Activated CD4-positive, alpha-beta T cell treated with anti-CD3 and anti-CD28 coated beads, Interleukin-2, amount 50 U/mL, for 24 hours (primary cell): ENCODE results near the gene HACD2.

ENCODE experiments used
- DNase-seq, 2 donors: peaks; one replicate each; pipeline ENCODE4 v3.0.0-alpha.2; 2020; ENCODE audit warnings: low read depth in 1 of 2, low spot score in 1 of 2

The HACD2 gene

DNA sequence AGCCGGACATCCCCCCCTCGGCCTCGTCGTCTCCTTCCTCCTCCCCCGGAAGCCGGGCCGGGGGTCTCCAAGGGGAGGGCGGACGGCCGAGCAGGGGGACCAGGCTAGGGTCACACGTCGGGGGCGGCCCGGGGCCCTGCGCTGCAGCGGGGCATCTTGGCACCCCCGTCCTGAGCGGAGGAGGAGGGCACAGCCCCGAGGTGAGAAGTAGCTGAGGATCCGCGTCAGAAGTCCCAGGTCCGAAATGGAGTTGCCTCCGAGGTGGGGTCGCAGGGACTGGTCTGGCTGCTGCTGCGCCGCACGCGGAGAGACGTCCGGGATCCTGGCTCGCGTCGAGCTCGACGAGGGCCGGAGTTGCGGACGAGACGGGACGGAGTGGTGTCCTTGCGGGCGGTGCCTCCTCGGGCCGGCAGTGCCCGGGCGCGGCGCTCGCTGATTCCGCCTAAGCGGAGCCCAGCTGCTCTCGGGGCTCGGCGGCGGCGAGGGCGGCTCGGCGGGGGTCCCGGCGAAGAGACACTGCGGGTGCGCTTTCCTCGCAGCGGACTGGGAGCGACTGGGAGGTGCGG lies 136.2 kb downstream of the HACD2 start, which contains the start of gene ADCY5:
TSS of gene ADCY5 (minus strand) at position 555 of the 566 bp plus-strand sequence. CDS start at position 10, 545 bp downstream.
- DNase-seq = no peak

DNA sequence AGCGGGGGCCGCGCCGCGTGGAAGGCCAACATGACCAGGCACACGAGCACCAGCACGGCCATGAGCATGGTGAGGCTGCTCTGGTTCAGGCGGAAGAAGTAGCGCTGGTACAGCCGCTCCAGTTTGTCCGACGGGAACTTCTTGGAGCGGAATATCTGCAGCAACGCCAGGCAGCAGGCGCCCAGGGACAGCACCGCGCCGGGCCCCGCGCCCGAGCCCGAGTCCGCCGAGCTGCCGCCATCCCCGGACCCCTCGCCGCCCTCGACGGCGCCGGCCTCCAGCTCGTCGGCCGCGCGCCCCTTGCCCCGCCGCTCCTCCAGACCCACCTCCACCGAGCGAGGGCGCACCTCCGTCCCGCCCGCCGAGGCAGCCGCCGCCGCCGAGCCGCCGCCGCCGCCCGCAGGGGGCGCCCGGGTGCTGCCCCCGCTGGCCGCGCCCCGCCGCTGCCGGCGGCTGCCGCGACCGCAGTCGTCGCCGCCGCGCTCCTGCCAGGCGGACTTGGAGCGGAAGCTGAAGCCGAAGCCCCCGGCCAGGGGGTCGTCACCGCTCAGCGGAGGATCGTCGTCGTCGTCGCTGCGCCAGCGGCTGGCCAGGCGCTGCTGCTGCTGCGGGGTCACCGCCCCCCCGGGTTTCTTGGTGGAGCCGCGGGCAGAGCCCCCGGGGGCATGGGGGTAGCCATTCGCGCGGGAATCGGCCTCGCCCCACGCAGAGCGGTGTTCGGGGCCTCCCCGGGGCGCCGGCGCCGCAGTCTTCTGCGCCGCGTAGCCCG lies 136.9 kb downstream of the HACD2 start:
- no peak for DNase-seq

DNA sequence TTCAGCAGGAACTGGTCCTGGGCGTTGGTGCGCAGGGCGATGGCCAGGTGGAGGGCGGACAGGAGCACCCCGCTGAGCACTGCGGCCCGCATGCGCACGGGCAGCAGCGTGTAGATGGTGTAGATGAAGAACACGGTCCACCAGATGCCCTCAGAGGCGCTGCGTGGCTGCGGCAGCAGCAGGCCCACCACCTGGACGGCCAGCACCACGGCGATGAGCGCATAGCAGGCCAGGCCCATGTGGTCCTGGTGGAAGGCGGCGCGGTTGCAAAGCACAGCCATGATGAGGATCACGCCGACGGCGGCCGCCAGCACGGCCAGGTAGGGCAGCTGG lies 137.5 kb downstream of the HACD2 start:
- DNase-seq = no peak

DNA sequence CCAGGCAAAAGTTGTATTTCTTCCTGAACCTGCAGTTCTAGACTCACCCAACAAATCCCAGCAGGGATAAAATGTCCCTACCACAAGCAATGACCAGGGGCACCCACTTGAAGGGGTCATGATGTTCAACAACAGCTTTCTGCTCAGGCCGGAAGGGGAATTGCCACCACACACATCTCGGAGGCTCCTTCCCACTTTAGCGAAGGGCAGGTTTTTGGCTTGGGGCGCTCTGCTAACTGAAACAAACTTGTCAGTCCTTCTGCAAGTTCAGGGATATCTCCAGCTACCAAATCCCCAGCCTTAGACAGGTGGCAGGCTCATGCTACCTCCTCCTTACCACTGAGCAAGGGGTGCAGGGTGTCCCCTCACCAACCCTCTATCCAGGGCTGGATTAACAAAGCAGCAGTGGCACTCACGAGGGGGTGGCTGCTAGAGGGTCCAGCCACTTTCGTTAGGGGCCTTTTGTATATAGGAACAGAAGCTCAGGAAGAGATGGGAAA lies 138.2 kb downstream of the HACD2 start:
- no peak for DNase-seq

- no peak for DNase-seq
Observed at GRCh38 chr3:123446210-123446609, 138.6 kb downstream of the HACD2 start.

DNA sequence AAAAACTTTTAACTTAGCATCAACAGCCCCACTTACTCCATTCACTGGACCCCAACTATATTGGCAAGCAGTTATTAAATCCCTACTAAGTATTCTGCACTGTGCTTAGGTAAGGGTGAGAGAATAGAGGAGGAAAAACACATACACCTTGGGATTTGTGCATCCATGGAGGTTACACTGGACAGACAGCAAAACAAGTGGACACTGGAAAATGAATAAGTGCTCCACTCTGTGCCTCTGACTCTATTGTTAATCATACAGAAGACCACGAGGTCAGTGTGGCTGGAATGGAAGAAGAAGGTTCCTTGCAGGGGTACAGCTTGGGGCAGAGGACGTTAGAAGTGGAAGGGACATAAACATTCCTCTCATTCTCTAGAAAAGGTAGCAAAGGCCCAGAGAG lies 139.2 kb downstream of the HACD2 start:
- no peak for DNase-seq

DNA sequence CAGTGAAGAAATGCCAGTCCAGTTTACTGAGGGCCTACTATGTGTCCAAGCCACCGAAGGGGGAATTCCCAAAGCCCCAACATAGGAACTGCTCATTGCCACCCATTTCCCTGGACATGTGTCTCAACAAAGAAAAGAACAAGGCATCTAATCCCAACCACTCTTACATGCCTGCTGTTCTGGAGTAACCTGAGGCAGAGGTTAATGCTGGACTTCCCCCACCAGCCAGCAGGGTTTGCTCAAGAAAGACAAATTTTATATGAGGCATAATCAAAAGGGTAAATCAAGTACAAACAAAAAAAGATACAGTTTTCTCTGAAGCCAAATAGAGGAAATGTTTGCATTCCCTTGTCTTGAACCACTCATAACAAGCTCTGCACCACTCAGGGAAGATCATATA lies 140.1 kb downstream of the HACD2 start:
- DNase-seq = no peak

DNA sequence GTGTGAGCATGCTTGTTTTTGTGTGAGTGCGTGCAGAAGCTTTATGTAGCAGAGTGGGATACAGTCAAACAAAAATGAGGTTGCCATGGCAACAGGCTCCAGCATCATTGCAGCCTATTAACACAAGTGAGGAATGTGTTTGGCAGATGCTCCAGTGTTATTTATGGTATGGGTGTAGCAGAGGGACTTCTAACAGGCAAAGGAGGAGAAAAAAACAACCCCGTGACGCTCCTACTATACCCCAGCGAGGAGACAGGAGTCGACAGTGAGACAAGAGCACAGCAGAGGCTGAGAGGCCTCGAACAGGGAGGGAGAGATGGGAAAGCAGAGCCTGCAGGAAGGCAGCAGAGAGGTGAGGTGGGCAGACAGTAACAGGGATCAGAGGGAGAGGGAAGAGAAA lies 140.8 kb downstream of the HACD2 start:
- DNase-seq = no peak

DNA sequence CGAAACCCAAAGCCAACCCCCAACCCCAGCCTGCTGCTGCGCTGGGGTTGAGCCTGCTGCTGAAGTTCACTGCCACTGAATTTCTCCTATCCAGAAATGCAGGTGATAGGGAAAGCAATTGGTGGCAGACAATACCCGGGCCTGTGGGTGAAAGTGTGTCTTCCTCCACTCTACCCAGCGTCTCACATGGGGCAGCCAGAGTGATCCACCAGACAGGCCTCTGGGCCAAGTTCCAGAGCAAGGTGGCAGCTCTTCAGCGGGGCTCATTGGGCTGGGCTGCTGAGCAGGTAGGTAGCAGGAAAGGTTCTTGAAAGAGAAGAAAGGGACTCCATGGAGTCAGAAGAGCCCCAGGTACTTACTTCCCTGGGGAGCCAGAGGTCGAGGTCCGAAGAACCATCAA lies 141.9 kb downstream of the HACD2 start:
- DNase-seq = no peak

GRCh38 chr3:123442125-123442524 lies 142.7 kb downstream of the HACD2 start:
- DNase-seq = no peak
